Measurements from ENCODE around the gene PLEKHN1.
"Not testable (repeated sequence)": the region's sequence is repeated elsewhere in the genome, so short reads cannot be mapped to it uniquely, and the experiment has no call there.

Gene PLEKHN1

GRCh38 chr1:1013105-1013921 is 47.0 kb downstream of the PLEKHN1 start, which contains the start of gene ISG15:
Gene ISG15, plus strand, starts transcription at chr1:1013497. Its CDS starts 77 bp downstream, at chr1:1013574.
- DNase-seq: no peak

- no peak for DNase-seq
Measured at GRCh38 chr1:1013922-1014648, 47.8 kb downstream of the PLEKHN1 start.

- no peak for DNase-seq
Measured at GRCh38 chr1:1014799-1015681, 48.8 kb downstream of the PLEKHN1 start.

DNA sequence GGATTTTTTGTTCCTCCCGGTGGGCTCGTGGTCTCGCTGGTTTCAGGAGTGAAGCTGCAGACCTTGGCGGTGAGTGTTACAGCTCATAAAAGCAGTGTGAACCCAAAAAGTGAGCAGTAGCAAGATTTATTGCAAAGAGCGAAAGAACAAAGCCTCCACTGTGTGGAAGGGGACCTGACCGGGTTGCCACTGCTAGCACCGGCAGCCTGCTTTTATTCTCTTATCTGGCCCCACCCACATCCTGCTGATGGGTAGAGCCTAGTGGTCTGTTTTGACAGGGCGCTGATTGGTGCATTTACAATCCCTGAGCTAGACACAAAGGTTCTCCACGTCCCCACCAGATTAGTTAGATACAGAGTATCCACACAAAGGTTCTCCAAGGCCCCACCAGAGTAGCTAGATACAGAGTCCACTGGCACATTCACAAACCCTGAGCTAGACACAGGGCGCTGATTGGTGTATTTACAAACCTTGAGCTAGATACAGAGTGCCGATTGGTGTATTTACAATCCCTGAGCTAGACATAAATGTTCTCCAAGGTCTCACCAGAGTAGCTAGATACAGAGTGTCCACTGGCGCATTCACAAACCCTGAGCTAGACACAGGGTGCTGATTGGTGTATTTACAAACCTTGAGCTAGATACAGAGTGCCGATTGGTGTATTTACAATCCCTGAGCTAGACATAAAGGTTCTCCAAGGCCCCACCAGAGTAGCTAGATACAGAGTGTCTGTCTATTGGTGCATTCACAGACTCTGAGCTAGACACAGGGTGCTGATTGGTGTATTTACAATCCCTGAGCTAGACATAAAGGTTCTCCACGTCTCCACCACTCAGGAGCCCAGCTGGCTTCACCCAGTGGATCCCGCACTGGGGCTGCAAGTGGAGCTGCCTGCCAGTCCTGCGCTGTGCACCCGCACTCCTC is 51.4 kb downstream of the PLEKHN1 start:
- not testable (repeated sequence) for DNase-seq

- DNase-seq: not testable (repeated sequence)
Measured at GRCh38 chr1:1018321-1018685, 52.0 kb downstream of the PLEKHN1 start.

DNA sequence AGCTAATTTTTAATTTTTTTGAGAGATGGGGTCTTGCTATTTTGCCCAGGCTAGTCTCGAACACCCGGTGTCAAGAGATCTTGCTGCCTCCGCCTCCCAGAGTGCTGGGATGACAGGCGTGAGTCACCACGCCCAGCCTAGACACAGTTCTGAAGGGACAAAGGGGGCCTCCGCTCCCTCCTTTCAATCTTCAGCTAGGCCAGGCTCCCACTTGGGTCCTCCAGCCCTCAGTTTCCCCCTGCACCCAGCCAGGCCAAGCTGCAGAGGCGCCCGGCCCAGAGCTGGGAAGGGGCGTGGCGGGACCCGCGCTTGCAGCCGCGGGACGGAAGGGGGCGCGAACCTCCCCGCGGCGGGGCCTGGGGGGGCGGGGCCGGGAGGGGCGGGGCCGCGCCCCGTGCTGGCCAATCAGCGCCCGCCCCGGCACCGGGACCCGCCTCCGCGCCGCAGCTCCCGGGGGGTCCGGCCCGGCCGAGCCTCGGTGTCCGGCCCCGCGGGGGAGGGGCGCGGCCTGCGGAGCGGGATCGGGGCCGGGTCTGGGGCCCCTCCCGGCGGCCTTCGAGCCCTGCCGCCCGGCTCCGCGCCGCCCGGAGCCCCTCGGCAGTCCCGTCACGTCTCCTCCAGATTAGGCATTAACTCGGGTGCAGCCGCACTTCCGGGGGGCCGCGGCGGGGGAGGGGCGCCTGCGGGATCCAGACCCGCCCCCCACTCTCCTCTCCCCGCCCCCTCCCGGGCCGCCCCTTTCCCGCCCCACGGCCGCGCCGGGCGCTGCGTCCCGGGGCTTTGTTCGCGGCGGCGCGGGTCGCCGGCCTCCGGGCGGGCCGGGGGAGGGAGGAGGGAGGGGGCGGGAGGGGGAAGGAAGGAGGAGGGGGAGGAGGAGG is 53.1 kb downstream of the PLEKHN1 start:
- no peak for DNase-seq

- DNase-seq: no peak
Measured at GRCh38 chr1:1020000-1020404, 53.7 kb downstream of the PLEKHN1 start, which contains the start of gene AGRN. Gene AGRN, plus strand, starts transcription at chr1:1020120. Its CDS starts 53 bp downstream, at chr1:1020173.

- DNase-seq: no peak
Measured at GRCh38 chr1:1020415-1021009, 54.2 kb downstream of the PLEKHN1 start.

GRCh38 chr1:1021010-1021919 is 55.0 kb downstream of the PLEKHN1 start:
- no peak for DNase-seq

GRCh38 chr1:1021920-1022259 is 55.6 kb downstream of the PLEKHN1 start:
- DNase-seq: no peak

- DNase-seq: no peak
Measured at GRCh38 chr1:1022302-1023009, 56.2 kb downstream of the PLEKHN1 start.

- no peak for DNase-seq
Measured at GRCh38 chr1:1023700-1024099, 57.4 kb downstream of the PLEKHN1 start.

DNA sequence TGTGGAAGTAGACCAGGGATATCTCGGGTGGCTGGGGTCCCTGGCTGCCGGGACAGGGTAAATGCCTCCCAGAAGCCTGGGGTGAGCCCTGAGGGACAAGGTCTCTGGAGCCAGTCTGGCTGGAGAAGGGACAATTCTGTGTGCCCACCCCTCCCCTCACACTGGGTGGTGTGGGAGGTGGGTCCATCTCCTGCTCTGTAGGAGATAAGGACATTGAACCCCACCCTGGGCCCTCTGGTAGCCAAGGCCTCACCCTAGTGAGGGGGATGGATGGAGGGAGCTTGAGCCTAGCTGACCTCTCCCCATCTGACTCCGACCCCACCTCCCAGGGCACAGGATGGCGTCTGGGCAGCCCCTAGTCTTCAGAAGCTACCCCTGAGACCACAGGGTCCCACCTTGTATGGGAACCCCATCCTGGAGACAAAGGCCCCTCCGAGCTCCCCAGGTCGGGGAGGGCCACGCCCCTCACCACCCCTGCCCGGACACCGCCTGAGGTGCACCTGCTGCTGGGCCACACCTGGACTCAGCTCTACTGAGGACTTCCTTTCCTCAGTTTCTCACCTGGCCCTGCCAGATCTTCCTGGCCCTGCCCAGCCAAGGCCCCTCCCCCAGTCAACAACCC is 58.0 kb downstream of the PLEKHN1 start:
- DNase-seq: no peak

DNA sequence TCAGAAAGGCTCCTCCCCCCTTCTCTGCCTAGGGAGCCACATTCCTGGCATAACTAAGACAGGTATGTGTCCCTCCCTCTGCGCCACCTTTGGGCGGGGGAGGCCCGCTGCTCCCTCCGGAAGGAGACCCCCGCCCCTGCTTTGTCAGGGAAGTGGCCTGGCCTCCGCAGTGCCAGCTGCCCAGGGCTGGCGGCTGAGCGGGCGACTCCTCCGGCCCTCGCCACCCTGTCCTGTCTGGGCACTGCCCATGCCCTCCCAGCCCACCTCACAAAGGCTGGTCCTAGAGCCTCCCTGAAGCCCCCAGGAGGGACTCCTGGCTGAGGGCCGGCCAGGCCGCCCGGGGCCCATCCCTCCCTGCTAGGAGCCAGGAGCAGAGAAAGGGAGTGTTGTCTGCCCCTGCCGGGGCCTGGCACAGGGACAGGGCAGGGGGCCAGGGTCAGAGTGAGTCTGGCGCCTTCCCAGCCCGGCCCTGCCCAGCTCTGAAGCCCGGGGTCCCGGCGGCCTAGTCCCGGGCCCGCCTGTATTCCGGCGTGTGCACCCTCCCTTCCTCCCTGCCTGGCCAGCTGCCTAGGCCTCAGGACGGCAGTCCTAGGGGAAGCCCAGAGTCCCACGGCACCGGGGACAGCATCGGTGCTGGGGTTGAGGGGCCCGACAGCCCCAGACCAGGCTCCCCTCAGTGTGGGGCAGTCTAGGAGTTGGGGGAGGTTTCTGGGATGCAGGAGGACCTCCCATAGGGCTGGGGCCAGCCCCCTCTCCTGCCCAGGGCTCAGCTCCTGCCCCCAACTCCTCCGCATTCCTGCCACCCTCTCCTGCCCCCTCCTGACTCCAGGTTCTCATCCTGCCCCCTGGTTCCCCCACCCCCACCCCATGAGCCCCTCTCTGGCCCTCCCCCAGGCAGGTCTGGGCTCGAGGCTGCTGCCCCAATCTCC is 58.8 kb downstream of the PLEKHN1 start:
- no peak for DNase-seq

Data from NCI-H524 treated with DMSO at 0.1 percent for 48 hours (cell line).